Calu3 (cell line): ENCODE results near the gene PRDM7. TPM values are rescaled to one million over a fixed set of nuclear protein-coding genes. Genes with fewer than 3 reads are reported as not detected.
"Not testable (repeated sequence)": the region's sequence is repeated elsewhere in the genome, so short reads cannot be mapped to it uniquely, and the experiment has no call there.

Experiments
- BruUV-seq: library from RNA; stranded (reverse); fragments of 400-500 nt; replicated peaks from 2 replicates; lab custom pipeline; 2021; lab: Mats Ljungman, UMichigan
- CTCF ChIA-PET: fragments of 300-600 bp; sonication (Branson Sonifier 250); formaldehyde crosslinking; loops from one replicate; lab custom pipeline; 2022; ENCODE audit warnings: antibody characterized with exemption; lab: Charles Lee
- DNase-seq: peaks from one replicate; pipeline ENCODE4 v3.0.0; 2022
- H3K27ac Mint-ChIP-seq: one replicate; pipeline ENCODE4 v1.8.0; 2022; ENCODE audit warnings: mixed read lengths; ENCODE audit not compliant: unreplicated experiment
- H3K27me3 Mint-ChIP-seq: one replicate; pipeline ENCODE4 v1.8.0; 2022; ENCODE audit warnings: mixed read lengths; ENCODE audit not compliant: unreplicated experiment
- H3K36me3 Mint-ChIP-seq: one replicate; pipeline ENCODE4 v1.8.0; 2022; ENCODE audit warnings: mild to moderate bottlenecking, moderate library complexity, mixed read lengths; ENCODE audit not compliant: insufficient read depth, unreplicated experiment
- H3K4me1 Mint-ChIP-seq: one replicate; pipeline ENCODE4 v1.8.0; 2022; ENCODE audit warnings: mild to moderate bottlenecking, low read depth, mixed read lengths; ENCODE audit not compliant: unreplicated experiment
- H3K4me3 Mint-ChIP-seq: one replicate; pipeline ENCODE4 v1.8.0; 2022; ENCODE audit warnings: mild to moderate bottlenecking, low read depth, moderate library complexity, mixed read lengths; ENCODE audit not compliant: unreplicated experiment
- H3K9me3 Mint-ChIP-seq: one replicate; pipeline ENCODE4 v1.8.0; 2022; ENCODE audit warnings: low read depth, mixed read lengths; ENCODE audit not compliant: unreplicated experiment
- CTCF ChIP-seq: fragments of 200-600 bp; IDR thresholded peaks from one replicate; pipeline ENCODE4 v1.8.0; 2022; ENCODE audit warnings: antibody characterized with exemption; ENCODE audit not compliant: unreplicated experiment
- intact Hi-C: fragments of 100-400 bp; cut with micrococcal nuclease; formaldehyde crosslinking; loops from one replicate; pipeline ENCODE4 v1.10.0; 2022; ENCODE audit not compliant: unreplicated experiment
- total RNA-seq: library from RNA; stranded (reverse); gene quantifications from 2 replicates; pipeline ENCODE4 v1.2.3, GENCODE V29; 2022

PRDM7 gene
- total RNA-seq, 1 experiment from 2014 or later: not detected

- TF ChIP-seq CTCF: no peak
- BruUV-seq: no TSS peak
- Mint-ChIP-seq H3K27ac (no peak overlapping the region), H3K9me3 (no peaks in the 10 kb centered on the region), H3K27me3 (no peaks in the 10 kb centered on the region), H3K4me3 (no peak overlapping the region), H3K4me1 (no peaks in the 10 kb centered on the region), H3K36me3 (peaks cover 12% of the 10 kb centered on the region)
- intact Hi-C loops: no loop called here
- DNase-seq: no peak
- CTCF ChIA-PET: no interaction called here
Measured at GRCh38 chr16:90011508-90011819, 65.7 kb downstream of the PRDM7 start.

- TF ChIP-seq CTCF: no peak
- Mint-ChIP-seq H3K27ac (no peak overlapping the region), H3K9me3 (no peaks in the 10 kb centered on the region), H3K36me3 (peaks cover 17% of the 10 kb centered on the region), H3K4me1 (no peaks in the 10 kb centered on the region), H3K27me3 (no peaks in the 10 kb centered on the region), H3K4me3 (no peak overlapping the region)
- CTCF ChIA-PET: interaction anchor here (0.7 kb wide), 1 partner anchor 71 kb away, joined by 5 read pairs; no protein-coding TSS in a partner anchor
- BruUV-seq: no TSS peak
- intact Hi-C loops: no loop called here
- no peak for DNase-seq
Measured at GRCh38 chr16:90010676-90011507, 66.2 kb downstream of the PRDM7 start.

- Mint-ChIP-seq H3K9me3 (no peaks in the 10 kb centered on the region), H3K4me3 (no peak overlapping the region), H3K27me3 (no peaks in the 10 kb centered on the region), H3K36me3 (peaks cover 28% of the 10 kb centered on the region), H3K27ac (no peak overlapping the region), H3K4me1 (no peaks in the 10 kb centered on the region)
- no TSS peak for BruUV-seq
- intact Hi-C loops: no loop called here
- TF ChIP-seq CTCF: no peak
- no peak for DNase-seq
- CTCF ChIA-PET: no interaction called here
Measured at GRCh38 chr16:90009172-90009899, 67.8 kb downstream of the PRDM7 start.

- no peak for TF ChIP-seq CTCF
- CTCF ChIA-PET: no interaction called here
- H3K4me3 Mint-ChIP-seq: no peak overlapping the region
- no peak for DNase-seq
- intact Hi-C loops: no loop called here
- H3K4me1 Mint-ChIP-seq: no peaks in the 10 kb centered on the region
- BruUV-seq: no TSS peak
- no peaks in the 10 kb centered on the region for H3K9me3 Mint-ChIP-seq
- no peak overlapping the region for H3K27ac Mint-ChIP-seq
- H3K27me3 Mint-ChIP-seq: no peaks in the 10 kb centered on the region
- H3K36me3 Mint-ChIP-seq: peaks cover 28% of the 10 kb centered on the region
Measured at GRCh38 chr16:90008708-90009145, 68.4 kb downstream of the PRDM7 start.

- H3K36me3 Mint-ChIP-seq: peaks cover 28% of the 10 kb centered on the region
- H3K27me3 Mint-ChIP-seq, DNase-seq, H3K9me3 Mint-ChIP-seq, intact Hi-C loops, CTCF ChIA-PET, H3K4me3 Mint-ChIP-seq, BruUV-seq, H3K4me1 Mint-ChIP-seq, H3K27ac Mint-ChIP-seq: not testable (repeated sequence)
Measured at GRCh38 chr16:90007635-90008234, 69.4 kb downstream of the PRDM7 start.
